HG03565 (cell line): Measurements from ENCODE around the gene TMEM9B.
"Not testable (repeated sequence)": the region's sequence is repeated elsewhere in the genome, so short reads cannot be mapped to it uniquely, and the experiment has no call there.

Experiments used
- ATAC-seq: cut with Tn5 transposase; IDR thresholded peaks from one replicate; pipeline ENCODE4 v1.9.1; 2021; ENCODE audit warnings: mild to moderate bottlenecking, moderate library complexity; ENCODE audit not compliant: unreplicated experiment

Gene TMEM9B

GRCh38 chr11:8964324-8965320, at the start of gene TMEM9B:
Gene TMEM9B (minus strand): TSS chr11:8964442. CDS start chr11:8964313, 129 bp downstream.
- ATAC-seq: peak; percentile 63

GRCh38 chr11:9013373-9013772, 49.1 kb upstream of the TMEM9B start:
- ATAC-seq: no peak

- not testable (repeated sequence) for ATAC-seq
Measured at GRCh38 chr11:9009538-9009937, 45.3 kb upstream of the TMEM9B start.

GRCh38 chr11:9008661-9009060, 44.4 kb upstream of the TMEM9B start:
- no peak for ATAC-seq

GRCh38 chr11:9008011-9008550, 43.8 kb upstream of the TMEM9B start:
- ATAC-seq: no peak

- no peak for ATAC-seq
Measured at GRCh38 chr11:9005087-9005486, 40.8 kb upstream of the TMEM9B start.

- no peak for ATAC-seq
Measured at GRCh38 chr11:9004183-9004926, 40.1 kb upstream of the TMEM9B start.

- no peak for ATAC-seq
Measured at GRCh38 chr11:9003573-9004182, 39.4 kb upstream of the TMEM9B start, which contains the start of gene NRIP3. Gene NRIP3 (minus strand): TSS chr11:9004001. CDS start chr11:9003935, 66 bp downstream.

GRCh38 chr11:9002920-9003572, 38.8 kb upstream of the TMEM9B start:
- ATAC-seq: no peak

- no peak for ATAC-seq
Measured at GRCh38 chr11:9001736-9002135, 37.5 kb upstream of the TMEM9B start.

- no peak for ATAC-seq
Measured at GRCh38 chr11:8998017-8998416, 33.8 kb upstream of the TMEM9B start.

- no peak for ATAC-seq
Measured at GRCh38 chr11:8997451-8997850, 33.2 kb upstream of the TMEM9B start.

GRCh38 chr11:8989453-8989852, 25.2 kb upstream of the TMEM9B start:
- ATAC-seq: no peak

GRCh38 chr11:8988329-8989234, 24.3 kb upstream of the TMEM9B start:
- ATAC-seq: no peak

GRCh38 chr11:8987446-8987845, 23.2 kb upstream of the TMEM9B start:
- ATAC-seq: no peak

- not testable (repeated sequence) for ATAC-seq
Measured at GRCh38 chr11:8986772-8987171, 22.5 kb upstream of the TMEM9B start.

- no peak for ATAC-seq
Measured at GRCh38 chr11:8985462-8985861, 21.2 kb upstream of the TMEM9B start.

GRCh38 chr11:8983552-8983951, 19.3 kb upstream of the TMEM9B start:
- ATAC-seq: no peak

GRCh38 chr11:8980485-8980884, 16.2 kb upstream of the TMEM9B start:
- ATAC-seq: no peak
